AG04450 (cell line): Measurements from ENCODE around the gene HEPHL1. TPM values are rescaled to one million over a fixed set of nuclear protein-coding genes. Genes with fewer than 3 reads are reported as not detected.

Source experiments
- CTCF ChIA-PET: fragments of 300-600, 350-600 bp; formaldehyde crosslinking; extraction: SDS; loops from one replicate; lab custom pipeline; 2022; ENCODE audit warnings: antibody characterized with exemption, inconsistent platforms; lab: Charles Lee
- POLR2A ChIA-PET: fragments of 350-600 bp; formaldehyde crosslinking; extraction: SDS; loops from one replicate; lab custom pipeline; 2021; ENCODE audit warnings: antibody characterized with exemption, inconsistent platforms; lab: Yijun Ruan, JAX
- DNase-seq: peaks from one replicate; pipeline ENCODE4 v3.0.0-alpha.2; 2011; ENCODE audit warnings: low read depth, low spot score
- H3K27ac ChIP-seq: one replicate; pipeline ENCODE4 v1.5.1; 2012; ENCODE audit warnings: low read depth, low read length, control low read depth
- H3K27me3 ChIP-seq: one replicate; pipeline ENCODE4 v1.6.0; 2012; ENCODE audit warnings: low read length; ENCODE audit not compliant: control insufficient read depth, insufficient read depth
- H3K4me3 ChIP-seq: 2 replicates; pipeline ENCODE4 v1.5.1; 2011; ENCODE audit warnings: mild to moderate bottlenecking, low read depth, low read length, control low read depth
- H3K9me3 ChIP-seq: 2 replicates; pipeline ENCODE4 v1.5.1; 2012; ENCODE audit warnings: low read length; ENCODE audit not compliant: control insufficient read depth, insufficient read depth
- polyA plus RNA-seq: library from polyadenylated mRNA; depleted of rRNA; stranded (reverse); fragments of >200 nt; gene quantifications from 2 replicates; pipeline ENCODE4 v1.2.3, GENCODE V29; 2011
- TF ChIP-seq, protein P1 (sequence below): IDR thresholded peaks from 2 replicates; pipeline ENCODE4 v1.5.1; 2011; ENCODE audit warnings: low read depth, low read length, control low read depth, inconsistent platforms

HEPHL1 gene
- polyA plus RNA-seq, 1 experiment, result 0.02 TPM

DNA sequence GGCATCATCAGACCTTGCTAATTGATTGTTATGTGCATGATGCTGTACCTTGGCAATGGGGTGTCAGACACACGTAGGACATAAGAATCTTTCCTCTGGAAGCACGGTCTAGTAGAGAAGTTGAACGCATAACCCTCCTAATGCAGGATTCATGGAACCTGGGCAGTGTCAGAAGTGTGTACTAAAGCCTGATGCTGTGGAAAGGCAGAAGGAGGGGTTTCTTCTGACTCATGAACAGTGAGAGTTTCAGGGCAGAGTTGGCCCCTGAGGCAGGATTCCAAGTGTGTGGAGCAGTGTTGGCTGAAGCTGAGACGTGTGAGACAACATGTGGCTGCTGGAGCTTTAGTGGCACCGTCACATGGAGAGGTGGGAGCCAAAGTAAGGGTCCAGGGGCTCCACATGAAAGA lies 111.0 kb downstream of the HEPHL1 start:
- ChIA-PET CTCF (interaction anchor here (0.7 to 1.8 kb wide), 4 partner anchors 52 to 370 kb away, joined by 3 to 7 read pairs (median 5); no protein-coding TSS in a partner anchor), POLR2A (no interaction called here)
- peak overlapping the region; percentile 52 for H3K27ac ChIP-seq
- peak overlapping the region; percentile 96 for H3K4me3 ChIP-seq
- H3K27me3 ChIP-seq, result no peaks in the 10 kb centered on the region
- peak; percentile 77 for DNase-seq
- TF ChIP-seq, protein P1, sequence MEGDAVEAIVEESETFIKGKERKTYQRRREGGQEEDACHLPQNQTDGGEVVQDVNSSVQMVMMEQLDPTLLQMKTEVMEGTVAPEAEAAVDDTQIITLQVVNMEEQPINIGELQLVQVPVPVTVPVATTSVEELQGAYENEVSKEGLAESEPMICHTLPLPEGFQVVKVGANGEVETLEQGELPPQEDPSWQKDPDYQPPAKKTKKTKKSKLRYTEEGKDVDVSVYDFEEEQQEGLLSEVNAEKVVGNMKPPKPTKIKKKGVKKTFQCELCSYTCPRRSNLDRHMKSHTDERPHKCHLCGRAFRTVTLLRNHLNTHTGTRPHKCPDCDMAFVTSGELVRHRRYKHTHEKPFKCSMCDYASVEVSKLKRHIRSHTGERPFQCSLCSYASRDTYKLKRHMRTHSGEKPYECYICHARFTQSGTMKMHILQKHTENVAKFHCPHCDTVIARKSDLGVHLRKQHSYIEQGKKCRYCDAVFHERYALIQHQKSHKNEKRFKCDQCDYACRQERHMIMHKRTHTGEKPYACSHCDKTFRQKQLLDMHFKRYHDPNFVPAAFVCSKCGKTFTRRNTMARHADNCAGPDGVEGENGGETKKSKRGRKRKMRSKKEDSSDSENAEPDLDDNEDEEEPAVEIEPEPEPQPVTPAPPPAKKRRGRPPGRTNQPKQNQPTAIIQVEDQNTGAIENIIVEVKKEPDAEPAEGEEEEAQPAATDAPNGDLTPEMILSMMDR, result no peak
- H3K9me3 ChIP-seq, result no peaks in the 10 kb centered on the region; the same call in 1 of the 2 replicates

DNA sequence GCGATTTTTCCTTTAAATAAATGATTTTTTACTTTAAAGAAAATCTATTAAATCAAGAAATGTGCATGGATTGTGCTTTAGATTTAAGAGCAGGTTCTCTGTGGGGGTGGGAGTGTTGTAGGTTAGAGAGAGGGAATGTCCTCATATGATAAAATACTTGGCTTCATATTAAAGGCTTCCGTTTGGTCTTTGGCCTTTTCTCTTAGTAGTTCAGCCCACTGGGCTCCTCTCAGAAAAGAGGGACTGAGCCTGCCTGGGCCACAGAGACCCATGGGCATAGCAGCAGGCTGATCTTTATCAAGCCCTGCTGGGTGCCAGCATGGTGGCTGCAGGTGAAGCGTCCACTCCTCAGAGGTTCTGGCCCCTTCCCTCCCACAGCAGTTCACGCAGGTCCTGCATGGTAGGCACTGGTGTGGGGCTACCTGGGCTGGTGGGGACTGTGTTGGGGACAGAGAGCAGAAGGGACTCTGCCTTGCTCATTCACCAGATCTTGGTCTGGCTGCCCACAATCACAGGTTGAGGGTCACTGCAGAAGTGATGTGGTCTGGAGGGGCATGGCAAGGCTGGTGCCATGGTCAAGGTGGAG lies 111.8 kb downstream of the HEPHL1 start:
- Histone ChIP-seq H3K27me3 (no peaks in the 10 kb centered on the region), H3K27ac (no peak overlapping the region), H3K4me3 (peak overlapping the region; percentile 10; the same call in 1 of the 2 replicates), H3K9me3 (no peaks in the 10 kb centered on the region; the same call in 1 of the 2 replicates)
- no peak for DNase-seq
- ChIA-PET CTCF (interaction anchor here (1.8 kb wide), 1 partner anchor 211 kb away, joined by 7 read pairs; no protein-coding TSS in a partner anchor), POLR2A (no interaction called here)
- TF ChIP-seq, protein P1, result no peak

DNA sequence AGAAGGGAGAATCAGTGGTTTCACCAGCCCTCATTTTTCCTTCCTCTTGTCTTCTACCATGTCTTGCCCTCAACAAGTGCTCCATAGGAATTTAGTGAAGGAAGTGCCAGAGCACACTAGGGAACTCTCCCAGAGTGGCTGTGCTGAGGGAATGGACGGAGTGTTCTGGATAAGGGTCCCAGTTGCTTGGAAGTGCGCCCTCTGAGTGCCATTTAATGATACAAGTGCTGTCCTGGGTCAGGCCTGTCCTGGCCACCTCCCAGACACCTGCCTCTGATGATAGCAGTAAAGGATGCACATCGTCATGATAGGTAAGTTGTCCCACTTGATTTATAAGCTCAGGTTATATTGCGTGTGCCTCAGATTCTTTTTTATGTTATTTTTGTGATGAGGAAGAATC lies 112.6 kb downstream of the HEPHL1 start:
- DNase-seq, result no peak
- ChIA-PET POLR2A (no interaction called here), CTCF (interaction anchor here (1.0 kb wide), 1 partner anchor 50 kb away, joined by 4 read pairs; no protein-coding TSS in a partner anchor)
- H3K4me3 ChIP-seq, result no peak overlapping the region
- H3K27me3 ChIP-seq, result no peaks in the 10 kb centered on the region
- no peak overlapping the region for H3K27ac ChIP-seq
- H3K9me3 ChIP-seq, result no peaks in the 10 kb centered on the region; the same call in 1 of the 2 replicates
- TF ChIP-seq, protein P1, result no peak

DNA sequence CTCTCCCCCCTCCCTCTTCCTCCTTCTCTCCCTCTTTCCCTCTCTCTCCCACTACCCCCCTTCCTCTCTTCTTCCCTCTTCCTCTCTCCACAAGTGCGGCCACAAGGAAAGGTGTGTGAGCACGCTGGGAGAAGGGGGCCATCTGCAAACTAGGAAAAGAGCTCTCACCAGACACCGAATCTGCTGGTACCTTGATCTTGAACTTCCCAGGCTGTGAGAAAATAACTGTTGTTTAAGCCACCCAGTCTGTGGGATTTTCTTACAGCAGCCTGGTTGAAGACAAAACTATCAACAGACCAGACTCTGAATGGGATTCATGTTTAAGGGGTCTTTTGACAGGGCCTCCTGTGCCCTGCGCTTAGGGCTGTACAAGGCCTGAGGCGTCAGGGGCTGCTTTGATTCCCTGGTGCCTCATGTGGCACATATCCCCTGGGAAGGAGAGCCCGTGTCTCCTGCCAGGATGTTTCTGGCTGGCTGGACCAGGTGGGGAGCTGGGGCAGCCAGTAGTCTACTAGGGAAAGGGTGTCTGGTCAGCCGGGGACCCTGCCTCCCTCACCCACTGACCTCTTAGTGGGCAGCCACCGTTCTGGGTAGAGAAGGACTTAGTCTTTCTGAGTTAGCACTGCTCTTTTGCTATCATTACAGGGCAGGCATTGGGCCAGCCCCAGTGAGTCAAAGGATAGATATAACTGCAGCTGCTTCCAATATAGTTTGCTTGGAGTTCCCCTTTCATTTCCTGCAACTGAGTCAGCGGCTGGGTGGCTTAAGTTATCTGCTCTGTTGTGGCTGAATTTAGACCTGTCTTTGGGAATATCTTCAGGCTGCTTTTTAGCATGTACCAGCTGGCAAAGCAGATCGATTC lies 113.7 kb downstream of the HEPHL1 start:
- POLR2A ChIA-PET, result interaction anchor here (1.3 to 1.5 kb wide), 3 partner anchors 41 to 66 kb away, joined by 4 to 7 read pairs (median 6); no protein-coding TSS in a partner anchor
- DNase-seq, result peak; percentile 80
- CTCF ChIA-PET, result interaction anchor here (0.8 to 1.4 kb wide), 3 partner anchors 34 to 239 kb away, joined by 5 to 10 read pairs (median 5); no protein-coding TSS in a partner anchor
- Histone ChIP-seq H3K9me3 (no peaks in the 10 kb centered on the region; the same call in 1 of the 2 replicates), H3K27ac (peak overlapping the region; percentile 98), H3K4me3 (peak overlapping the region; percentile 50), H3K27me3 (no peaks in the 10 kb centered on the region)
- TF ChIP-seq, protein P1, result no peak
